HG03139 (cell line): ENCODE results near the gene MYO1B.

ENCODE experiments used
- ATAC-seq: cut with Tn5 transposase; IDR thresholded peaks from one replicate; pipeline ENCODE4 v1.9.1; 2021; ENCODE audit not compliant: unreplicated experiment

MYO1B gene

DNA sequence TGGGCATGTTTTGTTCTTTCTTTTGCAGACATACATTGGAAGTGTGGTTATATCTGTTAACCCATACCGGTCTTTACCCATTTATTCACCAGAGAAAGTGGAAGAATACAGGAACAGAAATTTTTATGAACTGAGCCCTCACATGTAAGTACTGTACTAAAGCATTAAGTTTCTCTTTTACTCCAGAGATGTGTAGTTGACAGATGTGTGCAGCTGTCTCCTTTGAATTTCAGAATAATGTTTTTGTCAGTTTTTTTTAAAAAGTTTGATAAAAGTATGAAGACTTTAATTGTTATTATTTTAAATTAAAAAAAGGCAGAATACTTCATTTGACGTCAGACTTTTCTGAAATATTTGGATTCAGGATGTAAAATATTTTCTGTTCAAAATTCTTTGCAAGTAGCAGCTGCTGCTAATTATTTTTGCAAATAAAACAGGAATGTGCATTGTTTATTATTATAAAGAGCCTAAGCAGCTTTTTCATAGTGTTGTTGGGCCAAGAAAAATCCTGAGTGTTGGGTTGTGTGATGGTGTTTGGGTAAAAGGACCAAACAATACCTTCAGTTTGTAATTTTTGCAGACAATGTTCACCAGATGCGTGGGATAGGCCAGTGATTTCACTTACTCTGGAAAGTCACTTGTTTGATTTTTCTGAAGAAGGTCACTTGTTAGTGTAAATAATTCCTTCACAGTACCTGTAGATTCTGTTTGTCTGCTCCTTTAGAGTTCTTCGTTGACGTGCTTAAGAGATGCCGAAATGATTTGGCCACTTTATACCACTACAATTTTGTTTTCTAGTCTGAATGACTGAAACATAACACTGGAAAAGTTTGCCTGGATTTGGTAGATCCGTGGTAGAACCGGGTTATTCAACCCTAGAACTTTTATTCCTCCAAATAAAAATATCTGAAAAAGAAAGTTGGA, 51.1 kb downstream of the MYO1B start:
- no peak for ATAC-seq

GRCh38 chr2:191297033-191297432, 51.8 kb downstream of the MYO1B start:
- no peak for ATAC-seq

GRCh38 chr2:191298306-191298705, 53.1 kb downstream of the MYO1B start:
- no peak for ATAC-seq

- ATAC-seq: no peak
These were observed 53.8 kb downstream of the MYO1B start for GRCh38 chr2:191299010-191299409.

DNA sequence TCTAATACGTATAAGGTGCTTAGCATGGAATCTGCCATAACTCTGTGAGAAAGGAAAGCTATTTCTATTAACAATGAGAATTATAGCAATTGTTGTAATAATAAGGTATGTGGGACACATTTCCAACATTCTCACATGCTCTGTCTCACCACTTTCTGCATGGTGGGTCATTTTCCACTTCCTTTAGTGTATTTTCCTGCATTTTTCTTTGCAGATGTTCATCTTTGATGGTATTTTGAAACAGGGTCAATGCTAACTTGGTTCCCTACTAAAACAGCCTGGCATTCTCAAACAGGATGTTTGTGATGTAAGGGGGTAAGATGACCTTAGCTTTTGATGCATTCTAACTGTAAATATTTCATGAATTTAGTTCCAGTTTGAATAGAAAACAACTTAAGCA, 54.7 kb downstream of the MYO1B start:
- no peak for ATAC-seq

DNA sequence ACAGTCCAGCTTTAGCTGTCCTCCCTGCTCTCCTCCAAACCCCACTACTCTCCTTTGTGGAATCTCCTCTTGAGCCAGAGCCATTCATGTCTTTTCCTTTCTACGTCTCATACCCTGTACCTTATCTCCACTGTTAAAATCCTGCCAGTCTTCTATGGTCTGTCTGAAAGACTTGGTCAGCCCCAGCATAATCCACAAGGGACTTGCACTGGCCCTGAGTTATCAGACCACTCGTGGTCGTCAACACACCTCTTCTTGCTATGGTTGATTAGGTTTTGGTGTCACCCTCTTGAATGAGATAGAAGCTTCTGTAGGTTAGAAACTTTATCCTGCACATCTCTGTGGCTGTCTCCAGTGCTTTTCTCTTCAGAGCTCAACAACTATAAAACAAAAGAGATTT, 56.8 kb downstream of the MYO1B start:
- ATAC-seq: no peak

DNA sequence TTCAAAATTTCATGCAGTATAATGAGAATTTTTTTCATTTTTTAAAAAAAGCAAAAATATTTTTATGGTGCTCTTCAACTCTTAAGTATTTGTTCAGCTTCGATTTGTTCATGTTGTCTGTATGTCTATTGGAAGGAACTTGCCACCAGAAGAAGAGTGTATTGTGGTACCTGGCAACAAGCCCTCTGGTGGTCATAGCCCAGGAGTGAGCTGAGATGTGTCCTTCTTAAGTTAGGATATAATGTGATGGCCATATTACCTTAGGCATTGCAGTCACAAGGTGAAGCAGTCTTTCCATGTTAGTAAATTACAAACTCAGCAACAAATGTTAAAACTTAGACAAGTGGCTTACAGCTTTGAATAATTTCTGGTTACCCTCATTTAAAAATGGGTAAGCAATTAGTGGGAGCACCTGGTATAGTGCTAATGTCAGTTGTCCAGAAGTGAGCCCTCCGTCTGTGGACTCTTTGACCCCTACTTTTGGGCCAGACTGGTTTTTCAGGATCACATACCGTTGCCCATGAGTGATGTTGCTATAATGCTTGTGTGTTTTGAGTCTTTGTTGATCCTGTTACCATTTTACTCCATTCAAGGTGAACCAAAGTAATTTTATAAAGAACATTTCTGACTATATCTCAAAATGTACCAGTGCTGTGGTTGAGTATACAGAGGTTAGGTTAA, 57.4 kb downstream of the MYO1B start:
- no peak for ATAC-seq

DNA sequence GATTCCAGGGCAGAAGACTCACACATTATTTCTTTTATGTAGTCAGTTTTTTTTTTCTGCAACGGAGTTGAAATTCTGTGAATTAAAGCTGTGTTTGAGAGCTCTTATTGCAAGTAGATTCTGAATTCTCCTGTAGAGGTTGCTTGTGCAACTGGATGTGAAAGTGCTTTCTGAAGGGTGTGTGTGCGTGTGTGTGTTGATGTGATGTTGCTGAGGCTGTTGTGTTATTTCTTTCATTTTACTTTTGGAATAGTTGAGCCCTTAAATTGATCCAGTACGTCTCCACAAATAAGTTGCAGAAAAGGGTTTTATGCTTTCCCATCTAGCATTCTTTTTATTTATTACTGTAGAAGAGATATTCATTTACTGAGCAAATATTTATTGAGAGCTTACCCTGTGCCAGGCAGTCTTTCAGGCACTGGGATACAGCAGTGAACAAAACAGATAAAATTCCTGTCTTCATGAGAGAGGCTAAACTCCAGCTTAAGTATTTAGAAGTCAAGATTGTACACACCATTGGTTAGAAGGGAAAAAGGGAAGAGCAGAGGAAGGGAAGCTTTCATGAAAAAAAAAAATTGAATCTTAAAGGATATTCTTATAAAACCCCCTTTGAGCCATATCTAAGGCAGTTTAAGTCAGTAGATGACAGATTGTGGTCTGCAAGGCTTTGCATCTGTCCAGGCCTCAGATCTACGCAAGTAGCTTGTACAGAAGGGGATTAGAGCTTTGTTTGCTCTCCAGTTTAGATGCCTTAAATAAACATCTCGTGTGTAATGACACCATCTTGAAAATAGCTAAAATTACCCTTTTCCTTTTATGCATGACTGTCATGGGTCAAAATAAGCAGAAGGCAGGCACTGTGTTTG, 58.2 kb downstream of the MYO1B start:
- no peak for ATAC-seq

- ATAC-seq: no peak
These were observed 60.0 kb downstream of the MYO1B start for GRCh38 chr2:191304939-191305875.

GRCh38 chr2:191308026-191308425, 62.8 kb downstream of the MYO1B start:
- no peak for ATAC-seq

GRCh38 chr2:191311156-191311555, 66.0 kb downstream of the MYO1B start:
- no peak for ATAC-seq

DNA sequence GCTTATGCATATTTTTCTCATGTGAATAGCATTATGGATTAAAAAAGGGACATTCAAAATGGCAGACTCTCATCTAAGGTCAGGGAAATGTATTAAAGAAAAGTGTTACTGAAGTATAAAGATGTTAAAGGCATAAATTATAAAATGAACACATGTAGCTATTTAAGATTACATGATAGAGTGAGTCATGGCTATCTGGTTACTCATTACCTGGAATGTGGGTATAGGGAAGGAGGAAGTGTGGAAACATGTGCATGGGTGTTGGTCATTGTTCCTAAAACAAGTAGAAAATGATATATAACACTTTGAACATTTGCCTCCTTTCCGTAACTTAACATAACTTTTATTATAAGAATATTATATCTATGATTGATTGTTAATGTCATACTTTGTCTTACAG, 66.4 kb downstream of the MYO1B start:
- ATAC-seq: no peak

DNA sequence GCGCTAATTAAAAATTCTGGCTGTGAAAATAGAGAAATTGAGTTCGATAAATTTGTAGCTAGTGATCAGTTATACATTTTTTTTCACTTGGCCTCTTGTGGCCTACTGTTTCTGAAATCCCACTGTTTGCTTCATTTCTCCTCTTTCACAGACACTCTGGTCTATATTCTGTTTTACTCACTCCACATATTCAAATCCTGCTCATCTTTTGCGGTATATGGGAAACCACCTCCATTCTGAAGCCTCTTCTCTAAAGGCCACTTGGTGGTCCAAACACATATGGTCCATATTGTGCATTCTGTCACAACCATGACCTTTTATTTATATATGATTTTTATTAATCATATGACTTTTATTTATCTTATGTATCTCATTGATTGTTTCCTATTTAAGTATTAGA, 67.0 kb downstream of the MYO1B start:
- ATAC-seq: no peak

DNA sequence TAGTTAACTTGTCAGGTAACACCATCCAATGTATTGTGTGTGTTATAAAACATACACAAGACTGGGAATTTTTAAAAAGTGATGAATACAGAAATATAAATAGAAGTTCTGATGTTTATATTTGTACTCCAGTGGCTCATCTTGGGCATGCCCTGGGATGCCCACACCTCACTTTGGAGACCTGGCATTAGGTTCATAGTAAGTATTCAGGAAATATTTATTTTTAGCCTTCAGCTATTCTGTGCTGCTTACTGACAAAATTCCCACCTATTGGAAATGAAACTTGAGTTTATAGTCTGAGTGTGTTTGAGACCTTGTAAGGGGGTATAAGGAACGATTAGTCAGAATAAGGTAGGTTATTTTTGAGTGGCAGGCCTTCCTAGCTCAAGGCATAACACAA, 67.5 kb downstream of the MYO1B start:
- ATAC-seq: no peak

- no peak for ATAC-seq
These were observed 69.6 kb downstream of the MYO1B start for GRCh38 chr2:191314697-191315364.

DNA sequence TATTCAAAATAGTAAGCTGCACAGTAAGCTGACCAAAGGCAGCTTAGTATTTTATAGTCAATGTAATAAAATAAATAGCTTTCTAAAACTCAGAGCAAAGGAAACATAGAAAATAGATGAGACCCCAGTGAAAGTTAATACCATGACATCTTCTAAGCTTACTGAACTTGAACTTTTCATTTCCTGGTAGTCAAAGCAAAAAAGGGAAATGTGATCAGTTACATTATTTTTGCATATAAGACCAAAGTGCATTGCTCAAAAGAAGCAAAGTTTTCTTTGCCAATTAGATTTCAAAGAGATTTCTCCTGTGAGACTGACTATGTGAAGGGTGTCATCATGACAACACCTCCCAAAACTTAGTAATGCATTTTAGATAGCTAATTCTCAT, 70.2 kb downstream of the MYO1B start:
- no peak for ATAC-seq

DNA sequence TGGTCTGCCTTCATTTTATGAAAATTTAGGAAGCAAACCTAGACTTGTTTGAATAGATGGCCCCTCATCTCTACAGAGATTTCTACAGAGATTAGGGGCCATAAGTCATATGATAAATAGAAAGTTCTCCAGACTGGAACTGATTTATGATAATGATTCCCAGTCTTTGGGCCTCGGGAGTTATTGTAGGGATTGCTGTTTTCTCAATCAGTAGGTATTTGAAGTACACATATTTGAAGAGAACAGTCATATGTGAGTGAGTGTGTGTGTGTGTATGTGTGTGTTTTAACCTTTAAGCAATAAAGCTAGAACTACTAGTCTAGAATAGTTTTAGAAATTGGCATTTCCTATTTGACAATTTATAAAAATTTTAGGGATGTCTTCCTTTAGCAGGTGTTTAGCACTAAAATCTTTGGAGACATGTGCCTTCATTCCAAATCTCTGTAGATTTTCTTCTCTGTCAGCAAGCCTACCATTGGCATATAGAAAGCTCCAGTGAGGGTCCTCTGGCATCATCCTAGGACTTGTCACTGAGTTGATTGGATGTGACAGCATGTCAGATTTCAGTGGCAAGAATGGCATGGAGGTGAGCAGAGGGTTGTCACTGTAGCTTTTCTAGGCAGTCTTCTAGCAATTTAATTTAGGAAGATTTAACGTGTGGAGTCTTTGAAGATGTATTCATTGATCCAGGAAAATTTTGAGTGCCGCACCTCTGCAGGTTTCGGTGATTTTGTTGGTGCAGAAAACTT, 71.2 kb downstream of the MYO1B start:
- ATAC-seq: no peak

DNA sequence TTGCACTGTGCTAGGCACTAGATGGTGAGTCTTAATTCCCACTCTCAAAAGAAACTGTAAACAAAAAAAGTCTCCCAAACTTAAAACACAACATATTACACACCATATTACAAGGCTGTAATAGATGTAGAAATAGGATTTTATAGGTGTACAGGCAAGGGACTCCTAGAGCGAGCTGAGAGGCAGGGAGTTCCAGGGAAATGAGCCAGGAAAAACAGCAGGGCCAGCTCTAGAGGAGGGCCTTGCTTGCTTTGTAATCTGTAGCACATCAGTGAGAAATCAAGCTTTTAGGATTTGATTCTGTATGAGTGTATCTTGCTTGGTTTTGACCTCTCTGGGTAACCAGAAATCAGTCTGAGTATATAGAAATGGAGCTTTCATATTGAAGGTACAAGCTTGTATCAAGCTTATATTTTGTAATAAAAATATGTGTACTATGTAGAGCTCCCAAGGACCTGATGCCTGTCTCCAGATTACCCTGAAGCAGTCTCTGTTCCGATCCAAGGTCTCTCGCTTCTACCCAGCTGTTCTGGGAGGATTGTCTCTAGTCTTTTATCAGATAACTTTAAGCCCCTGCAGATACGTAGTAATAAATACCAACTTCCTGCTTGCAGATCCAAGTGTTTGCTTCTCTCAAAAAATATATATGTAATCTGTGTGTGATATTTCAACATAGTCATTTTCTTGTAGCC, 73.0 kb downstream of the MYO1B start:
- ATAC-seq: no peak

DNA sequence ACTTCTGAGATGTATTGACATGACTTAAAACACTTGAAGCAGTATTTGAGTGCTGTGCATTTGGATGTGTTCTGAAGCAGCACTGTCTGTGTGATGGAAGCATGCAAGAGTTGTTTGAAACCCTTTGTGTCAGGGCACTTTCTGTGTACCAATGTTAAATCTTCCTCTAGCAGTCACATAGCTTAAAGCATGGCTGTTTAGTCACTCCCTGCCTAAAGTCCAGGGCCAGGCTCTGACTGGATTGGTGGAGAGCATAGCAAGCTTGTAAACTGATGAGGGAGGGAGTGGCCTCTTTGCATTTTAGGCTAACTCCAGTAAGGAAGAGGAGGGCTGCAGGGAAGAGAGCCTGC, 73.5 kb downstream of the MYO1B start:
- ATAC-seq: no peak
